Mammary epithelial cell (primary cell): Measurements from ENCODE around the gene NTN4.

Experiments used
- EZH2 ChIP-seq: IDR thresholded peaks from 2 replicates; pipeline ENCODE4 v1.6.1; 2012; ENCODE audit warnings: low read length, inconsistent platforms, borderline replicate concordance
- TF ChIP-seq, protein P1 (sequence below), 2 donors: IDR thresholded peaks in 1 of 2; conservative IDR thresholded peaks in 1 of 2; 2 replicates each; pipeline ENCODE4 v1.5.1; 2011 to 2012; ENCODE audit warnings: inconsistent platforms in 2 of 2, low read length in 2 of 2, mild to moderate bottlenecking in 2 of 2, control low read depth in 1 of 2, low read depth in 1 of 2; ENCODE audit not compliant: insufficient read depth in 1 of 2; ENCODE audit errors: extremely low read depth in 1 of 2

- TF ChIP-seq, protein P1, sequence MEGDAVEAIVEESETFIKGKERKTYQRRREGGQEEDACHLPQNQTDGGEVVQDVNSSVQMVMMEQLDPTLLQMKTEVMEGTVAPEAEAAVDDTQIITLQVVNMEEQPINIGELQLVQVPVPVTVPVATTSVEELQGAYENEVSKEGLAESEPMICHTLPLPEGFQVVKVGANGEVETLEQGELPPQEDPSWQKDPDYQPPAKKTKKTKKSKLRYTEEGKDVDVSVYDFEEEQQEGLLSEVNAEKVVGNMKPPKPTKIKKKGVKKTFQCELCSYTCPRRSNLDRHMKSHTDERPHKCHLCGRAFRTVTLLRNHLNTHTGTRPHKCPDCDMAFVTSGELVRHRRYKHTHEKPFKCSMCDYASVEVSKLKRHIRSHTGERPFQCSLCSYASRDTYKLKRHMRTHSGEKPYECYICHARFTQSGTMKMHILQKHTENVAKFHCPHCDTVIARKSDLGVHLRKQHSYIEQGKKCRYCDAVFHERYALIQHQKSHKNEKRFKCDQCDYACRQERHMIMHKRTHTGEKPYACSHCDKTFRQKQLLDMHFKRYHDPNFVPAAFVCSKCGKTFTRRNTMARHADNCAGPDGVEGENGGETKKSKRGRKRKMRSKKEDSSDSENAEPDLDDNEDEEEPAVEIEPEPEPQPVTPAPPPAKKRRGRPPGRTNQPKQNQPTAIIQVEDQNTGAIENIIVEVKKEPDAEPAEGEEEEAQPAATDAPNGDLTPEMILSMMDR (conservative IDR thresholded peaks at IDR 0.05 in 1 of 2, IDR thresholded peaks at IDR 0.05 in 1 of 2; ENCODE audit: extremely low read depth in 1 of 2, insufficient read depth in 1 of 2, low read depth in 1 of 2, low read length in 2 of 2): no peak
- no peak for TF ChIP-seq EZH2
Observed at GRCh38 chr12:95648990-95649791, 141.4 kb downstream of the NTN4 start.
